IPS-NIHi7 (cell line): Measurements from ENCODE around the gene SREBF2.
"Not testable (repeated sequence)": the region's sequence is repeated elsewhere in the genome, so short reads cannot be mapped to it uniquely, and the experiment has no call there.

Source experiments
- DNase-seq: peaks from one replicate; pipeline ENCODE4 v3.0.0; 2012; ENCODE audit warnings: mixed read lengths; ENCODE audit errors: extremely low spot score

SREBF2 gene

GRCh38 chr22:41946629-41947423 lies 113.9 kb downstream of the SREBF2 start, which contains the start of gene CENPM:
TSS of gene CENPM (minus strand) at chr22:41947152. CDS start at chr22:41947076, 76 bp downstream.
- peak; percentile 92 for DNase-seq

GRCh38 chr22:41947424-41948080 lies 114.6 kb downstream of the SREBF2 start:
- no peak for DNase-seq

- DNase-seq = no peak
These were observed 115.2 kb downstream of the SREBF2 start for GRCh38 chr22:41948142-41948541.

GRCh38 chr22:41948928-41949296 lies 116.0 kb downstream of the SREBF2 start:
- DNase-seq = not testable (repeated sequence)

- no peak for DNase-seq
These were observed 116.5 kb downstream of the SREBF2 start for GRCh38 chr22:41949297-41949965.

GRCh38 chr22:41951898-41952474 lies 119.1 kb downstream of the SREBF2 start, which contains the start of gene SMIM45:
TSS of gene SMIM45 (plus strand) at chr22:41952150.
- DNase-seq = no peak

- no peak for DNase-seq
These were observed 119.8 kb downstream of the SREBF2 start for GRCh38 chr22:41952713-41953112.
